ENCODE results near the gene INSRR.

DNA sequence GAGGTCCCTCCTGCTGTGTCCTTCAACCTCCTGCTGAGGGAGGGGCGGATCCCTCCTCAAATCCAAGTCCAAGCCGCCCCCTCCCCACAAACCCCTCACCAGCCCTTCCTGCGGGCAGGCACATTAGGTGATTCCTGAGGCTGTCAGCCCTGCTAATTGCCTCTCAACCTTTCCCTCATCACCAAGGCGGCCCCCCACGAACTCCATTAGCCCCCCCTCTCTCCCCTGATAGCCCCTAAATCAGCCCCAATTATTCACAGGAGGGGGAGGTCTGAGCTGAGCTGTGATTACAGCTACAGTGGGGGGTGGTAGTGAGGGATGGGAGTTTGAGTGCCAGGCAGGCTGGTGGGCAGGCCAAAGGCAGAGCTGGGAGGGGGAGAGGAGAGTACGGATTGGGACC lies 28.8 kb upstream of the INSRR start:
- no peak for TF ChIP-seq POLR2A (IDR thresholded peaks at IDR 0.05; ENCODE audit: low read depth, low read length)
- no peak for TF ChIP-seq TAF1 (IDR thresholded peaks at IDR 0.05; ENCODE audit: borderline replicate concordance, low read depth, low read length)
- no peak for TF ChIP-seq POLR2AphosphoS5 (IDR thresholded peaks at IDR 0.05; ENCODE audit: low read depth, low read length)
